Lower leg skin (tissue), 3 donors: ENCODE measurements around the gene BIRC2.

Experiments
- CTCF ChIP-seq, 3 donors: fragments of 450-650 bp; IDR thresholded peaks; one replicate each; pipeline ENCODE4 v1.5.1; 2016; ENCODE audit warnings: antibody characterized with exemption in 3 of 3, mild to moderate bottlenecking in 3 of 3, moderate library complexity in 2 of 3
- POLR2A ChIP-seq, 2 donors: fragments of 450-650 bp; IDR thresholded peaks; one replicate each; pipeline ENCODE4 v1.6.1; 2016 to 2017; ENCODE audit warnings: antibody characterized with exemption in 2 of 2, mild to moderate bottlenecking in 1 of 2, moderate library complexity in 1 of 2

- TF ChIP-seq POLR2A (IDR thresholded peaks at IDR 0.05) (no peak), CTCF (IDR thresholded peaks at IDR 0.05) (no peak)
Measured at GRCh38 chr11:102325088-102325487, 21.9 kb upstream of the BIRC2 start.
